ENCODE measurements around the gene ANKS3. TPM values are rescaled to one million over a fixed set of nuclear protein-coding genes. Genes with fewer than 3 reads are reported as not detected.

Gene ANKS3
- total and polyA plus RNA-seq, 12 donors = 5.1 to 33.7 (median 8.3) TPM

DNA sequence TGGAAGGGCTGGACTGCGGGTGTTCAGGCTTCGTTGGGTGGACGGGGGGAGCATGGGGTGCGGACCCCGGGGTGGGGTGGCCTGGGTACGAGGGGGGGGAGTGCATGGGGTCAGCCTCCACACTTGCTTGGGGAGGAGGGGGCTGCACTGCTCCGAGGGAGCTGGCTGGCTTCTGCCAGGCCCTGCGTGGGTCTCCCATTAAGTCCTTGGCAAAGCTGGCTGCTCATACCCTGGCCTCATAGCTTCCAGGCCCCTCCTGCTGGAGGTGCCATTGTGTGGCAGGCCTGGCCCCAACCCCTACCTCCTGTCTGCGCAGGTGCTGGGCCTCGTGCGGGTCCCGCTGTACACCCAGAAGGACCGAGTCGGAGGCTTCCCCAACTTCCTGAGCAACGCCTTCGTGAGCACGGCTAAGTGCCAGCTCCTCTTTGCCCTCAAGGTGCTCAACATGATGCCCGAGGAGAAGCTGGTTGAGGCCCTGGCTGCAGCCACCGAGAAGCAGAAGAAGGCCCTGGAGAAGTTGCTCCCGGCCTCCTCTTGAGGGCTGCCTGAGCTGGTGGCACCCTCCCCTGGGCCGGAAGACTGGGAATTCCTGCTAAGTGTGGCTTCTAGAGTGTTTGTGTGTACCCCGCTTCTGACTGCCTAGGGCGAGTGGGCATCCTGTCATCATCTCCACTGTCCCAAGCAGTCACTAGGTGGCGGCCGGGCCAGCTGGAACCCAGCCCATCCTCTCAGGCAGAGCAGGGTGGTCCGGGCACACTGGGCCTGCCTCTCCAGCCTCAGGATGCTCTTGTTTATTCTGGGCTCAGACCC lies 39.2 kb downstream of the ANKS3 start:
- TF ChIP-seq, protein P1, sequence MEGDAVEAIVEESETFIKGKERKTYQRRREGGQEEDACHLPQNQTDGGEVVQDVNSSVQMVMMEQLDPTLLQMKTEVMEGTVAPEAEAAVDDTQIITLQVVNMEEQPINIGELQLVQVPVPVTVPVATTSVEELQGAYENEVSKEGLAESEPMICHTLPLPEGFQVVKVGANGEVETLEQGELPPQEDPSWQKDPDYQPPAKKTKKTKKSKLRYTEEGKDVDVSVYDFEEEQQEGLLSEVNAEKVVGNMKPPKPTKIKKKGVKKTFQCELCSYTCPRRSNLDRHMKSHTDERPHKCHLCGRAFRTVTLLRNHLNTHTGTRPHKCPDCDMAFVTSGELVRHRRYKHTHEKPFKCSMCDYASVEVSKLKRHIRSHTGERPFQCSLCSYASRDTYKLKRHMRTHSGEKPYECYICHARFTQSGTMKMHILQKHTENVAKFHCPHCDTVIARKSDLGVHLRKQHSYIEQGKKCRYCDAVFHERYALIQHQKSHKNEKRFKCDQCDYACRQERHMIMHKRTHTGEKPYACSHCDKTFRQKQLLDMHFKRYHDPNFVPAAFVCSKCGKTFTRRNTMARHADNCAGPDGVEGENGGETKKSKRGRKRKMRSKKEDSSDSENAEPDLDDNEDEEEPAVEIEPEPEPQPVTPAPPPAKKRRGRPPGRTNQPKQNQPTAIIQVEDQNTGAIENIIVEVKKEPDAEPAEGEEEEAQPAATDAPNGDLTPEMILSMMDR (IDR thresholded peaks at IDR 0.05) = peak in 3 of 9 donors; percentile 23 to 35 (median 27)
- no peaks in the 10 kb centered on the region for H3K27me3 ChIP-seq
- no peaks in the 10 kb centered on the region for H3K9me3 ChIP-seq
- peak overlapping the region in 9 of 10 donors; percentile 9 to 96 (median 85) for H3K27ac ChIP-seq
- peaks cover 15 to 38% (median 26%) of the 10 kb centered on the region in 9 donors for H3K4me1 ChIP-seq
- DNase-seq (peak in 1 of 2 donors; percentile 58), ATAC-seq (peak in 3 of 8 donors; percentile 6 to 20 (median 17))
- peak overlapping the region in 7 of 10 donors; percentile 78 to 99 (median 91) for H3K4me3 ChIP-seq
- intact Hi-C loops (cut with DNase I) = loop anchor here in 1 of 10 donors (5.0 kb wide), 1 partner anchor 262 kb away; the partner anchor contains the start of gene SEC14L5
- H3K36me3 ChIP-seq = peaks cover 0 to 62% (median 29%) of the 10 kb centered on the region in 9 donors
- WGBS, 2 donors = 48 to 51% methylated on average over 25 to 26 of the region's 26 CpGs

DNA sequence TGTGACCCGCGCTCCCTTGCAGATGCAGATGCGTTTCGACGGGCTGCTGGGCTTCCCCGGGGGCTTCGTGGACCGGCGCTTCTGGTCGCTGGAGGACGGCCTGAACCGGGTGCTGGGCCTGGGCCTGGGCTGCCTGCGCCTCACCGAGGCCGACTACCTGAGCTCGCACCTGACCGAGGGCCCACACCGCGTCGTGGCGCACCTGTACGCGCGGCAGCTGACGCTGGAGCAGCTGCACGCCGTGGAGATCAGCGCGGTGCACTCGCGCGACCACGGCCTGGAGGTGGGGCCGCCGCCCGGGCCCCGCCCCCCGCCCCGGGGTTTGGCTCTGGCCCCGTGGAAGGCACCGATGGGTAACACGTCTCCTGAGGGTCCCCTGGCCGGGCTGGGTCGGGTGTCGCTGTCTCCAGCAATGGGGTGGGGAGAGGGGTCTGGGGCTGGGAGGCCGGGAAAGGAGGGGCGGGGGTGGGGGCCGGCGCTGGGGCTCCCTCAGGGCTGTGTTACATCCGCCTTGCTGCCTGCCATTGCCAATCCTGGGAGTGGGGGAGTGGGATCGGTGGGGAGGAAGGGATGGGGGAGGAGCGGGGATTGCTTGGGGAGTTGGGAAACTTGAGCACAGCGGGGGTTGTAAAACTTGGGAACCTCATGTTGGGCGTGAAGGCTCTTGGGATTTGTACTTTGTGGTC lies 40.0 kb downstream of the ANKS3 start:
- peaks cover 0 to 62% (median 21%) of the 10 kb centered on the region in 9 donors for H3K36me3 ChIP-seq
- DNase-seq (peak in 1 of 2 donors; percentile 58), ATAC-seq (peak in 6 of 8 donors; percentile 17 to 44 (median 24))
- H3K4me3 ChIP-seq = peak overlapping the region; percentile 78 to 100 (median 90)
- WGBS, 2 donors = 1% methylated on average over 49 to 54 of the region's 54 CpGs
- intact Hi-C loops (cut with DNase I) = loop anchor here in 1 of 10 donors (5.0 kb wide), 1 partner anchor 263 kb away; the partner anchor contains the start of gene SEC14L5
- no peaks in the 10 kb centered on the region for H3K27me3 ChIP-seq
- no peaks in the 10 kb centered on the region for H3K9me3 ChIP-seq
- H3K27ac ChIP-seq = peak overlapping the region; percentile 68 to 96 (median 90)
- TF ChIP-seq, protein P1 (IDR thresholded peaks at IDR 0.05) = no peak
- peaks cover 15 to 38% (median 26%) of the 10 kb centered on the region in 9 donors for H3K4me1 ChIP-seq

DNA sequence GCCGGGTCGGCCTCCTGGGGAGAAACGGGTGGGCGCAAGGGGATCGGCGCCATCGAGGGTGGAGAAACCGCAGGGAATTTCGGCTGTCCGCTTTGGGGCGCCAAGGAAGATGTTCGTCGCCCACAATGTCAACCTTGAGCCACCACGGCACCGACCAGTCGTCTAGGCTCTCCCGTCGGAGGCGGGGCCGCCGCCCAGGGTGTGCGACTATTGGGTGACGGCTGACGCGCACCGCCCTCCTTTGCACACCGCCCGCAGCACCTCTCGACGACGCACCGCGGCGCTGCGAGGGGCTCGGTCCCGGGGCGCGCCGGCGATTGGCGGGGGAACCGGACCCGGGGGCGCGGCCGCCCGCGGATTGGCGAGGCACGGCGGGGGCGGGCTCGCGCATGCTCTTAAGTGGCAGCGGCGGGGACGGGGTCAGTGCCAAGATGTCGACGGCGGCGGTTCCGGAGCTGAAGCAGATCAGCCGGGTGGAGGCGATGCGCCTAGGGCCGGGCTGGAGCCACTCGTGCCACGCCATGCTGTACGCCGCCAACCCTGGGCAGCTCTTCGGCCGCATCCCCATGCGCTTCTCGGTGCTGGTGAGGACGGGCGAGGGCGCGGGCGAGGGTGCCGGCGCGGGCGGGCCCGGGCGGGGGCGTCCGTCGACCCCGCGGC lies 40.6 kb downstream of the ANKS3 start, which contains the start of gene NUDT16L1:
TSS of gene NUDT16L1 (plus strand) at position 267 of the 660 bp plus-strand sequence. CDS start at position 432, 165 bp downstream.
- H3K27me3 ChIP-seq = no peaks in the 10 kb centered on the region
- peak within 1 kb of the TSS; percentile 78 to 100 (median 90) for H3K4me3 ChIP-seq
- ATAC-seq (peak; percentile 88 to 96 (median 94)), DNase-seq (peak; percentile 96 to 97)
- H3K4me1 ChIP-seq = peaks cover 15 to 38% (median 26%) of the 10 kb centered on the region in 9 donors
- intact Hi-C loops (cut with DNase I) = loop anchor here in 1 of 10 donors (5.0 kb wide), 1 partner anchor 264 kb away; the partner anchor contains the start of gene SEC14L5
- no peaks in the 10 kb centered on the region for H3K9me3 ChIP-seq
- peak within 1 kb of the TSS; percentile 68 to 96 (median 90) for H3K27ac ChIP-seq
- peaks cover 0 to 62% (median 17%) of the 10 kb centered on the region in 9 donors for H3K36me3 ChIP-seq
- TF ChIP-seq, protein P1 (IDR thresholded peaks at IDR 0.05) = peak in 8 of 9 donors; percentile 19 to 62 (median 38)
- 0% methylated on average over 88 to 91 of the region's 91 CpGs for WGBS, 2 donors
